ENCODE results near the gene TMSB15C. TPM values are rescaled to one million over a fixed set of nuclear protein-coding genes. Genes with fewer than 3 reads are reported as not detected.
A peak's percentile ranks its signal among the peaks of the same experiment; 100 is the strongest.
"Not testable (repeated sequence)": the region's sequence is repeated elsewhere in the genome, so short reads cannot be mapped to it uniquely, and the experiment has no call there.

The TMSB15C gene
- total RNA-seq (2021; fragmentation: NEBNext Ultra II Directional; extraction: Animal tissue kit (Norgen Biotek cat#: 25700)): under 1 TPM; 0.45 to 0.96 (median 0.70) TPM
- long read RNA-seq, partial matches to known transcripts: 0 of 1 reads
- long read RNA-seq, other reads (novel, unspliced or antisense): 0 of 1 reads

DNA sequence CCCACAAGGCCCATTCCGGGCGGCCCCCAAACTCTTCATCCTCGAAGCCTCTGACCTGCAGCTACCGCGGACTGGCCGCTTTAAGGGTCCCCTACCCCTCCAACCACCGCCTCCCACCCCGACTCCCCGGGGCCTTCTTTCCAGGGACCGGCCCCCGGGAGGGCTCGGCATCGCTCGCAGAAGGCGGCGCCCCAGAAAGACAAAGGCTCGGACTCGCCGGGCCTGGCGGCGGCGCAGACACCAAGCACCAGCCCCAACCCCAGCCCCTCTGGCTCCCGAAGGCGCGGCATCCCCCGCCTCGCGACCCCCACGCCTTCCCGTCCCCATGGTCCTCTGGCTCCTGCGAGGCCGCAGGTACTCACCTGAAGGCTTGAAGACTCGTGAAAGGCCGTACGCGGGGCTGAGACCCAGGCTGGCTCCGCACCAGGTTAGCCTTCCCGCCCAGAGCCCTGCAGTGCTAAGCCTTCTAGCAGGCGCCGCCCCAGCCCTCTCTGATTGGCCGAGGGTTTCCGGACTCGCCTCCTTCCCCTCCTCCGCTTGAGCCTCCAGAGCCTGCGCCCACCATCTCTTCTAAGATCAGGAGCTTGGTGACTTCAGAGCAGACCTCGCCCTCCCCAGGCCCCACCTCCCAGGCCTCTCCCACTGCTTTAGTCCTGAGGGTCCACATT lies at the start of gene TMSB15C:
TMSB15C (minus strand) TSS at position 459 of the 668 bp plus-strand sequence.
- not testable (repeated sequence) for H3K27ac Mint-ChIP-seq; DNase-seq; H3K9me3 Mint-ChIP-seq; H3K4me1 Mint-ChIP-seq (ENCODE audit: low read depth); H3K27me3 Mint-ChIP-seq (ENCODE audit: insufficient read depth); H3K36me3 Mint-ChIP-seq (ENCODE audit: low read depth); H3K4me3 Mint-ChIP-seq

DNA sequence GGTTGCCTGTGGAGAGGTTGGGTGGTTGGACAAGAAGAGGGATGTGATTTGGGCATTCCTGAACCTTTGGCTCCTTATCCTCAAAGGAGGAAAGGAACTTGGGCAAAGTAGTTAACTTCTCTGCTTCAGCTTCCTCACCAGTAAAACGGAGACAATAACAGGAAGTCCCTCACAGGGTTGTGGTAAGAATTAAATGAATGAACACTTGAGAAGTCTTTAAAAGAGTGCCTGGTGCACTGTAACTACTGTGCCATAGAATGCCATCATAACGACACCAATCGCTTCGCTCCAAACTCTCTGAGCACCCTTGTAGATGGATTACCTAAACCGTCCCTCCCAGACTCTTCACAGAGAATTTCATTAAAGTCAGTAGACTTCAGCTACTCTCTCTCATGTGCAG lies 46.8 kb upstream of the TMSB15C start:
- no peak for DNase-seq
- TF ChIP-seq, protein P1, sequence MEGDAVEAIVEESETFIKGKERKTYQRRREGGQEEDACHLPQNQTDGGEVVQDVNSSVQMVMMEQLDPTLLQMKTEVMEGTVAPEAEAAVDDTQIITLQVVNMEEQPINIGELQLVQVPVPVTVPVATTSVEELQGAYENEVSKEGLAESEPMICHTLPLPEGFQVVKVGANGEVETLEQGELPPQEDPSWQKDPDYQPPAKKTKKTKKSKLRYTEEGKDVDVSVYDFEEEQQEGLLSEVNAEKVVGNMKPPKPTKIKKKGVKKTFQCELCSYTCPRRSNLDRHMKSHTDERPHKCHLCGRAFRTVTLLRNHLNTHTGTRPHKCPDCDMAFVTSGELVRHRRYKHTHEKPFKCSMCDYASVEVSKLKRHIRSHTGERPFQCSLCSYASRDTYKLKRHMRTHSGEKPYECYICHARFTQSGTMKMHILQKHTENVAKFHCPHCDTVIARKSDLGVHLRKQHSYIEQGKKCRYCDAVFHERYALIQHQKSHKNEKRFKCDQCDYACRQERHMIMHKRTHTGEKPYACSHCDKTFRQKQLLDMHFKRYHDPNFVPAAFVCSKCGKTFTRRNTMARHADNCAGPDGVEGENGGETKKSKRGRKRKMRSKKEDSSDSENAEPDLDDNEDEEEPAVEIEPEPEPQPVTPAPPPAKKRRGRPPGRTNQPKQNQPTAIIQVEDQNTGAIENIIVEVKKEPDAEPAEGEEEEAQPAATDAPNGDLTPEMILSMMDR (IDR thresholded peaks at IDR 0.05): no peak
- Mint-ChIP-seq H3K36me3 (ENCODE audit: low read depth) (no peaks in the 10 kb centered on the region), H3K27me3 (ENCODE audit: insufficient read depth) (peaks cover 3% of the 10 kb centered on the region; the same call in 1 of the 2 replicates), H3K9me3 (no peaks in the 10 kb centered on the region), H3K4me3 (no peak overlapping the region), H3K27ac (no peak overlapping the region), H3K4me1 (ENCODE audit: low read depth) (no peaks in the 10 kb centered on the region)

- Mint-ChIP-seq H3K27ac (no peak overlapping the region), H3K9me3 (no peaks in the 10 kb centered on the region)
- TF ChIP-seq, protein P1 (IDR thresholded peaks at IDR 0.05): no peak
Observed at GRCh38 chrX:104118765-104119164, 42.7 kb upstream of the TMSB15C start.

GRCh38 chrX:104117759-104118158 lies 41.7 kb upstream of the TMSB15C start:
- no peaks in the 10 kb centered on the region; the same call in 1 of the 2 replicates for H3K4me1 Mint-ChIP-seq (ENCODE audit: low read depth)
- H3K4me3 Mint-ChIP-seq: no peak overlapping the region
- no peak for DNase-seq
- H3K9me3 Mint-ChIP-seq: no peaks in the 10 kb centered on the region
- TF ChIP-seq, protein P1 (IDR thresholded peaks at IDR 0.05): no peak
- no peak overlapping the region for H3K27ac Mint-ChIP-seq
- H3K36me3 Mint-ChIP-seq (ENCODE audit: low read depth): no peaks in the 10 kb centered on the region
- H3K27me3 Mint-ChIP-seq (ENCODE audit: insufficient read depth): peaks cover 3% of the 10 kb centered on the region; the same call in 1 of the 2 replicates

More at GRCh38 chrX:104118765-104119164, 42.7 kb upstream of the TMSB15C start:
- no peak for DNase-seq
- Mint-ChIP-seq H3K4me3 (no peak overlapping the region), H3K4me1 (ENCODE audit: low read depth) (no peaks in the 10 kb centered on the region), H3K27me3 (ENCODE audit: insufficient read depth) (peaks cover 3% of the 10 kb centered on the region; the same call in 1 of the 2 replicates), H3K36me3 (ENCODE audit: low read depth) (no peaks in the 10 kb centered on the region)

- Mint-ChIP-seq H3K9me3 (no peaks in the 10 kb centered on the region), H3K36me3 (ENCODE audit: low read depth) (no peaks in the 10 kb centered on the region), H3K27ac (no peak overlapping the region), H3K4me3 (peak overlapping the region; percentile 88), H3K4me1 (ENCODE audit: low read depth) (no peaks in the 10 kb centered on the region; the same call in 1 of the 2 replicates), H3K27me3 (ENCODE audit: insufficient read depth) (peaks cover 9% of the 10 kb centered on the region; the same call in 1 of the 2 replicates)
- TF ChIP-seq, protein P1 (IDR thresholded peaks at IDR 0.05): peak; percentile 74
- peak; percentile 30 for DNase-seq
Observed at GRCh38 chrX:104113222-104113965, 37.4 kb upstream of the TMSB15C start.

Data from HFFc6 (cell line).